Right ventricle myocardium inferior (tissue), 1 donor: ENCODE measurements around the gene FNDC3B. TPM values are rescaled to one million over a fixed set of nuclear protein-coding genes. Genes with fewer than 3 reads are reported as not detected.

Experiments used
- ATAC-seq: fragments of 200-7000 bp; cut with Tn5 transposase; one replicate; pipeline ENCODE4 v1.9.1; 2020; ENCODE audit warnings: mild to moderate bottlenecking, moderate library complexity
- DNase-seq: peaks from one replicate; pipeline ENCODE4 v3.0.0; 2021; ENCODE audit errors: missing footprints
- intact Hi-C: fragments of 100-400 bp; cut with DNase I; formaldehyde crosslinking; loops from one replicate; pipeline ENCODE4 v1.11.0; 2022
- total RNA-seq: library from RNA; stranded (reverse); fragmentation: NEBNext Ultra II Directional; extraction: Animal tissue kit (Norgen Biotek cat#: 25700); gene quantifications from one replicate; pipeline ENCODE4 v1.2.1, GENCODE V29; 2021
- donor health status: DM: no; HTN: yes; CAD: no; lungs with severe emphysema.

FNDC3B gene
- total RNA-seq, 1 donor from 2014 or later = 57.8 TPM

- intact Hi-C loops = no loop called here
- ATAC-seq = no peak
- DNase-seq = no peak
Measured at GRCh38 chr3:172182797-172183196, 143.4 kb downstream of the FNDC3B start.

- DNase-seq (no peak), ATAC-seq (no peak)
- intact Hi-C loops = no loop called here
Measured at GRCh38 chr3:172184106-172184822, 144.9 kb downstream of the FNDC3B start.

GRCh38 chr3:172185907-172186306, 146.5 kb downstream of the FNDC3B start:
- ATAC-seq (no peak), DNase-seq (no peak)
- intact Hi-C loops = no loop called here

GRCh38 chr3:172186607-172187006, 147.2 kb downstream of the FNDC3B start:
- ATAC-seq (no peak), DNase-seq (no peak)
- intact Hi-C loops = no loop called here

GRCh38 chr3:172187511-172187910, 148.1 kb downstream of the FNDC3B start:
- intact Hi-C loops = no loop called here
- no peak for DNase-seq

GRCh38 chr3:172188511-172188910, 149.1 kb downstream of the FNDC3B start:
- DNase-seq = no peak
- intact Hi-C loops = no loop called here

More at GRCh38 chr3:172187511-172187910, 148.1 kb downstream of the FNDC3B start:
- ATAC-seq = no peak

GRCh38 chr3:172189213-172189612, 149.8 kb downstream of the FNDC3B start:
- ATAC-seq (no peak), DNase-seq (no peak)
- intact Hi-C loops = no loop called here

More at GRCh38 chr3:172188511-172188910, 149.1 kb downstream of the FNDC3B start:
- ATAC-seq = no peak

- intact Hi-C loops = no loop called here
- ATAC-seq (no peak), DNase-seq (no peak)
Measured at GRCh38 chr3:172189987-172190603, 150.7 kb downstream of the FNDC3B start.

GRCh38 chr3:172190980-172191379, 151.6 kb downstream of the FNDC3B start:
- intact Hi-C loops = no loop called here
- DNase-seq (no peak), ATAC-seq (no peak)

GRCh38 chr3:172191629-172192028, 152.3 kb downstream of the FNDC3B start:
- intact Hi-C loops = no loop called here
- DNase-seq (no peak), ATAC-seq (no peak)

GRCh38 chr3:172192830-172193415, 153.5 kb downstream of the FNDC3B start:
- no peak for ATAC-seq
- intact Hi-C loops = no loop called here

GRCh38 chr3:172193436-172193835, 154.1 kb downstream of the FNDC3B start:
- DNase-seq = no peak
- no peak for ATAC-seq
- intact Hi-C loops = no loop called here

More at GRCh38 chr3:172192830-172193415, 153.5 kb downstream of the FNDC3B start:
- no peak for DNase-seq

GRCh38 chr3:172194702-172195406, 155.5 kb downstream of the FNDC3B start:
- intact Hi-C loops = no loop called here
- ATAC-seq = peak; percentile 57
- DNase-seq = no peak

GRCh38 chr3:172195407-172195754, 156.0 kb downstream of the FNDC3B start:
- DNase-seq = no peak
- no peak for ATAC-seq
- intact Hi-C loops = no loop called here

GRCh38 chr3:172197344-172197743, 158.0 kb downstream of the FNDC3B start:
- ATAC-seq = no peak
- intact Hi-C loops = no loop called here
- DNase-seq = no peak

- intact Hi-C loops = no loop called here
- DNase-seq (no peak), ATAC-seq (no peak)
Measured at GRCh38 chr3:172198428-172198827, 159.1 kb downstream of the FNDC3B start.

GRCh38 chr3:172199850-172200369, 160.5 kb downstream of the FNDC3B start:
- ATAC-seq (no peak), DNase-seq (no peak)
- intact Hi-C loops = loop anchor here (2.0 to 5.0 kb wide), 5 partner anchors 48 to 159 kb away; no protein-coding TSS in a partner anchor

GRCh38 chr3:172201136-172201869, 161.9 kb downstream of the FNDC3B start:
- DNase-seq (peak; percentile 88), ATAC-seq (peak; percentile 90)
- intact Hi-C loops = loop anchor here (2.0 to 5.0 kb wide), 5 partner anchors 49 to 161 kb away; no protein-coding TSS in a partner anchor
